ENCODE results near the gene ZC4H2. TPM values are rescaled to one million over a fixed set of nuclear protein-coding genes. Genes with fewer than 3 reads are reported as not detected.

ZC4H2 gene
- total RNA-seq, 4 donors from 2014 or later: 7.3 to 20.7 (median 15.8) TPM

GRCh38 chrX:64994131-64994798 is 18.0 kb upstream of the ZC4H2 start:
- Histone ChIP-seq H3K27me3 (no peaks in the 10 kb centered on the region), H3K36me3 (no peaks in the 10 kb centered on the region), H3K27ac (no peak overlapping the region), H3K4me3 (no peak overlapping the region), H3K9me3 (no peaks in the 10 kb centered on the region), H3K4me1 (no peaks in the 10 kb centered on the region)
- TF ChIP-seq POLR2A (IDR thresholded peaks at IDR 0.05) (no peak), POLR2AphosphoS5 (IDR thresholded peaks at IDR 0.05) (no peak), CTCF (IDR thresholded peaks at IDR 0.05) (no peak), EP300 (IDR thresholded peaks at IDR 0.05) (no peak)
- WGBS, 2 donors (ENCODE audit: low coverage in 1 of 2): 67 to 68% methylated on average over 2 of the region's 2 CpGs
- ATAC-seq: no peak

- Histone ChIP-seq H3K4me1 (peaks cover 0 to 5% (median 0%) of the 10 kb centered on the region in 3 donors), H3K27ac (no peak overlapping the region), H3K9me3 (no peaks in the 10 kb centered on the region), H3K27me3 (no peaks in the 10 kb centered on the region), H3K4me3 (no peak overlapping the region), H3K36me3 (no peaks in the 10 kb centered on the region)
- ATAC-seq: no peak
- 48 to 50% methylated on average over 2 to 3 of the region's 3 CpGs for WGBS, 2 donors (ENCODE audit: low coverage in 1 of 2)
- TF ChIP-seq EP300 (IDR thresholded peaks at IDR 0.05) (no peak), POLR2A (IDR thresholded peaks at IDR 0.05) (no peak), POLR2AphosphoS5 (IDR thresholded peaks at IDR 0.05) (no peak), CTCF (IDR thresholded peaks at IDR 0.05) (no peak)
Measured at GRCh38 chrX:64977830-64978229, 1.6 kb upstream of the ZC4H2 start.

- H3K27me3 ChIP-seq: no peaks in the 10 kb centered on the region
- ATAC-seq: no peak
- H3K4me3 ChIP-seq: peak overlapping the region in 1 of 2 donors; percentile 59
- H3K27ac ChIP-seq: peak overlapping the region in 2 of 4 donors; percentile 68 to 74
- peaks cover 0 to 5% (median 0%) of the 10 kb centered on the region in 3 donors for H3K4me1 ChIP-seq
- TF ChIP-seq EP300 (IDR thresholded peaks at IDR 0.05) (no peak), POLR2AphosphoS5 (IDR thresholded peaks at IDR 0.05) (no peak), POLR2A (IDR thresholded peaks at IDR 0.05) (no peak), CTCF (IDR thresholded peaks at IDR 0.05) (no peak)
- WGBS, 2 donors (ENCODE audit: low coverage in 1 of 2): 58 to 71% methylated on average over 1 to 2 of the region's 2 CpGs
- no peaks in the 10 kb centered on the region for H3K36me3 ChIP-seq
- H3K9me3 ChIP-seq: no peaks in the 10 kb centered on the region
Measured at GRCh38 chrX:64977051-64977450, 801 bp upstream of the ZC4H2 start.

GRCh38 chrX:64976673-64977040 is 407 bp upstream of the ZC4H2 start:
- no peaks in the 10 kb centered on the region for H3K36me3 ChIP-seq
- H3K4me1 ChIP-seq: peaks cover 0 to 5% (median 0%) of the 10 kb centered on the region in 3 donors
- H3K4me3 ChIP-seq: peak overlapping the region; percentile 59 to 60
- WGBS, 2 donors (ENCODE audit: low coverage in 1 of 2): 0 to 19% methylated on average over 9 to 11 of the region's 11 CpGs
- TF ChIP-seq CTCF (IDR thresholded peaks at IDR 0.05): no peak
- TF ChIP-seq POLR2A (IDR thresholded peaks at IDR 0.05): no peak
- no peak for TF ChIP-seq EP300 (IDR thresholded peaks at IDR 0.05)
- no peak for TF ChIP-seq POLR2AphosphoS5 (IDR thresholded peaks at IDR 0.05)
- H3K27ac ChIP-seq: peak overlapping the region in 2 of 4 donors; percentile 68 to 74
- ATAC-seq: peak; percentile 35
- no peaks in the 10 kb centered on the region for H3K9me3 ChIP-seq
- H3K27me3 ChIP-seq: no peaks in the 10 kb centered on the region

- peaks cover 0 to 5% (median 0%) of the 10 kb centered on the region in 3 donors for H3K4me1 ChIP-seq
- ATAC-seq: peak; percentile 34
- no CpG with 5 or more reads among the region's 24 CpGs for WGBS, 2 donors (ENCODE audit: low coverage in 1 of 2)
- no peaks in the 10 kb centered on the region for H3K9me3 ChIP-seq
- H3K27ac ChIP-seq: peak overlapping the region in 3 of 4 donors; percentile 60 to 74 (median 68)
- TF ChIP-seq POLR2AphosphoS5 (IDR thresholded peaks at IDR 0.05): no peak
- TF ChIP-seq POLR2A (IDR thresholded peaks at IDR 0.05): no peak
- TF ChIP-seq CTCF (IDR thresholded peaks at IDR 0.05): no peak
- TF ChIP-seq EP300 (IDR thresholded peaks at IDR 0.05): no peak
- no peaks in the 10 kb centered on the region for H3K27me3 ChIP-seq
- H3K36me3 ChIP-seq: no peaks in the 10 kb centered on the region
- H3K4me3 ChIP-seq: peak overlapping the region; percentile 59 to 60
Measured at GRCh38 chrX:64975491-64975890, 759 bp downstream of the ZC4H2 start.
